Esophagus squamous epithelium (tissue), 5 donors: ENCODE results near the gene GOLGA2. TPM values are rescaled to one million over a fixed set of nuclear protein-coding genes. Genes with fewer than 3 reads are reported as not detected.

ENCODE experiments used
- DNase-seq: peaks from one replicate; lab custom pipeline; 2025; lab: John Stamatoyannopoulos, UW
- H3K27ac ChIP-seq, 4 donors: fragments of 200-600 bp; sonication (generic); one replicate each; pipeline ENCODE4 v1.5.1; 2016 to 2019; ENCODE audit warnings: mild to moderate bottlenecking in 1 of 4
- H3K27me3 ChIP-seq, 4 donors: fragments of 200-600 bp; sonication (generic); 1 replicate in 3 of 4; 2 replicates in 1 of 4; pipeline versions ENCODE4 v1.5.1 to v1.6.0; 2017 to 2021; ENCODE audit warnings: antibody characterized with exemption in 1 of 4
- H3K36me3 ChIP-seq, 3 donors: fragments of 200-600 bp; sonication (generic); one replicate each; pipeline ENCODE4 v1.5.1; 2016 to 2019
- H3K4me1 ChIP-seq, 3 donors: fragments of 200-600 bp; sonication (generic); one replicate each; pipeline ENCODE4 v1.5.1; 2017 to 2019
- H3K4me3 ChIP-seq, 4 donors: fragments of 200-600 bp; sonication (generic); 1 replicate in 3 of 4; 2 replicates in 1 of 4; pipeline ENCODE4 v1.5.1; 2016 to 2019; ENCODE audit warnings: mild to moderate bottlenecking in 2 of 4, moderate library complexity in 1 of 4
- H3K9me3 ChIP-seq, 3 donors: fragments of 200-600 bp; sonication (generic); one replicate each; pipeline ENCODE4 v1.5.1; 2016 to 2019
- POLR2A ChIP-seq, 4 donors: fragments of 450-650 bp; IDR thresholded peaks; one replicate each; pipeline ENCODE4 v1.6.1; 2017; ENCODE audit warnings: antibody characterized with exemption in 4 of 4, mild to moderate bottlenecking in 4 of 4, moderate library complexity in 3 of 4
- WGBS, 2 donors: methylation state at CpG; one replicate each; pipeline ENCODE4 v1.1.5; 2018; 5-methylcytosine and 5-hydroxymethylcytosine counted together
- intact Hi-C: fragments of 100-400 bp; cut with DNase I; formaldehyde crosslinking; loops from one replicate; pipeline ENCODE4 v1.15.0; 2022
- small RNA-seq, 4 donors: library from RNA; depleted of rRNA; stranded (forward); fragments of <200 nt; gene quantifications; one replicate each; pipeline ENCODE3, GENCODE V24; 2016
- total RNA-seq, 4 donors: library from RNA; depleted of rRNA; stranded (reverse); fragments of >200 nt; gene quantifications; one replicate each; pipeline ENCODE4 v1.1.0, GENCODE V29; 2016
- TF ChIP-seq, protein P1 (sequence below), 6 experiments: fragments of 450-650 bp in 4 of 6; fragments of 200-600 bp in 2 of 6; sonication (generic) in 2 of 6; IDR thresholded peaks; one replicate each; pipeline ENCODE4 v1.5.1; 2016 to 2019; ENCODE audit warnings: antibody characterized with exemption in 6 of 6, mild to moderate bottlenecking in 4 of 6, moderate library complexity in 4 of 6
- donor health status: DM: yes; HTN: yes; CAD: no.

Gene GOLGA2
- total RNA-seq, 4 donors from 2014 or later: 76.1 to 92.0 (median 89.2) TPM

- Histone ChIP-seq H3K27me3 (peaks cover 0 to 20% (median under 1%) of the 10 kb centered on the region in 4 donors), H3K4me3 (no peak overlapping the region), H3K4me1 (peaks cover 7 to 41% (median 8%) of the 10 kb centered on the region in 3 donors), H3K36me3 (no peaks in the 10 kb centered on the region), H3K9me3 (no peaks in the 10 kb centered on the region), H3K27ac (no peak overlapping the region)
- no peak for DNase-seq
- TF ChIP-seq POLR2A (IDR thresholded peaks at IDR 0.05): no peak
- TF ChIP-seq, protein P1, sequence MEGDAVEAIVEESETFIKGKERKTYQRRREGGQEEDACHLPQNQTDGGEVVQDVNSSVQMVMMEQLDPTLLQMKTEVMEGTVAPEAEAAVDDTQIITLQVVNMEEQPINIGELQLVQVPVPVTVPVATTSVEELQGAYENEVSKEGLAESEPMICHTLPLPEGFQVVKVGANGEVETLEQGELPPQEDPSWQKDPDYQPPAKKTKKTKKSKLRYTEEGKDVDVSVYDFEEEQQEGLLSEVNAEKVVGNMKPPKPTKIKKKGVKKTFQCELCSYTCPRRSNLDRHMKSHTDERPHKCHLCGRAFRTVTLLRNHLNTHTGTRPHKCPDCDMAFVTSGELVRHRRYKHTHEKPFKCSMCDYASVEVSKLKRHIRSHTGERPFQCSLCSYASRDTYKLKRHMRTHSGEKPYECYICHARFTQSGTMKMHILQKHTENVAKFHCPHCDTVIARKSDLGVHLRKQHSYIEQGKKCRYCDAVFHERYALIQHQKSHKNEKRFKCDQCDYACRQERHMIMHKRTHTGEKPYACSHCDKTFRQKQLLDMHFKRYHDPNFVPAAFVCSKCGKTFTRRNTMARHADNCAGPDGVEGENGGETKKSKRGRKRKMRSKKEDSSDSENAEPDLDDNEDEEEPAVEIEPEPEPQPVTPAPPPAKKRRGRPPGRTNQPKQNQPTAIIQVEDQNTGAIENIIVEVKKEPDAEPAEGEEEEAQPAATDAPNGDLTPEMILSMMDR (IDR thresholded peaks at IDR 0.05): no peak
- intact Hi-C loops: no loop called here
- WGBS, 2 donors: 54 to 67% methylated on average over 9 to 14 of the region's 15 CpGs
Observed at GRCh38 chr9:128208946-128209669, 66.7 kb downstream of the GOLGA2 start.

- Histone ChIP-seq H3K27me3 (peaks cover 0 to 27% (median 3%) of the 10 kb centered on the region in 4 donors), H3K4me3 (no peak overlapping the region), H3K27ac (no peak overlapping the region), H3K36me3 (no peaks in the 10 kb centered on the region), H3K9me3 (no peaks in the 10 kb centered on the region), H3K4me1 (peaks cover 12 to 48% (median 14%) of the 10 kb centered on the region in 3 donors)
- TF ChIP-seq, protein P1 (IDR thresholded peaks at IDR 0.05): no peak
- no peak for TF ChIP-seq POLR2A (IDR thresholded peaks at IDR 0.05)
- 29 to 79% methylated on average over 7 of the region's 7 CpGs for WGBS, 2 donors
- intact Hi-C loops: no loop called here
- no peak for DNase-seq
Observed at GRCh38 chr9:128208386-128208785, 67.4 kb downstream of the GOLGA2 start.

- DNase-seq: no peak
- Histone ChIP-seq H3K27ac (peak overlapping the region in 1 of 4 donors; percentile 28), H3K27me3 (peaks cover 0 to 29% (median 3%) of the 10 kb centered on the region in 4 donors), H3K4me1 (peaks cover 12 to 54% (median 15%) of the 10 kb centered on the region in 3 donors), H3K9me3 (no peaks in the 10 kb centered on the region), H3K36me3 (no peaks in the 10 kb centered on the region), H3K4me3 (no peak overlapping the region)
- TF ChIP-seq, protein P1 (IDR thresholded peaks at IDR 0.05): no peak
- no peak for TF ChIP-seq POLR2A (IDR thresholded peaks at IDR 0.05)
- 52 to 61% methylated on average over 11 of the region's 15 CpGs for WGBS, 2 donors
- intact Hi-C loops: no loop called here
Observed at GRCh38 chr9:128206916-128207910, 68.6 kb downstream of the GOLGA2 start.

DNA sequence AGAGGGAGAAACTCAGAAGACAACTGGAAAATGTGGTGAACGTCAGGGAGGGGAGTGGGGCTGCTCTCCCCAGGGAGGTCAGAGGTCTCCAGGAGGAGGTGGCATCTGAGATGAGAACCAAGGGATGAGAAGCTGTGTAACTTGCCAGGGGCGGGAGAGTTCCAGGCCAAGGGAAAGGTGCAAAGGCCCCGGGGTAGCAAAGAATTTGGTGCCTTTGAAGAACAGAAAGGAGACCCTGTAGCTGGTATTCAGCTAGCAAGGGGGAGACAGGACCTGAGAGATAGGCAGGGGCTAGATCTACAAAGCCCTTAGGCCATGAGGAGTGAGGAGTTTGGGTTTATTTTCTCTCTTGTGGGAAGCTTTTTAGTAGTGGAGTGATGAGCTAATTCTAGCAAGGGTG lies 69.3 kb downstream of the GOLGA2 start:
- Histone ChIP-seq H3K9me3 (no peaks in the 10 kb centered on the region), H3K4me1 (peaks cover 12 to 51% (median 15%) of the 10 kb centered on the region in 3 donors), H3K27me3 (peaks cover 0 to 29% (median 3%) of the 10 kb centered on the region in 4 donors), H3K4me3 (no peak overlapping the region), H3K36me3 (no peaks in the 10 kb centered on the region), H3K27ac (no peak overlapping the region)
- no peak for DNase-seq
- intact Hi-C loops: no loop called here
- TF ChIP-seq, protein P1 (IDR thresholded peaks at IDR 0.05): no peak
- TF ChIP-seq POLR2A (IDR thresholded peaks at IDR 0.05): no peak
- WGBS, 2 donors: 79 to 93% methylated on average over 3 of the region's 3 CpGs

Small RNA genes lying within 50 kb of the gene (small RNA-seq; reads per million reads assigned to genes)
- 36.9 to 69.1 (median 63.8) reads per million in 4 donors for gene MIR199B
- gene MIR3154: 0 to 0.41 (median 0) reads per million in 4 donors

Other genes starting within 250 kb of the GOLGA2 start
- 1 to 10 TPM; 6.3 to 8.8 (median 7.8) TPM for gene NAIF1, start 208.7 kb downstream of the GOLGA2 start, total RNA-seq
- 10 to 100 TPM; 15.8 to 37.9 (median 24.1) TPM for gene SLC25A25, start 207.8 kb downstream of the GOLGA2 start, total RNA-seq
- 100 to 1,000 TPM in 1 of 4 donors, 10 to 100 TPM in 3; 54.2 to 118 (median 83.0) TPM for gene PTGES2, start 148.3 kb downstream of the GOLGA2 start, total RNA-seq
- gene LCN2, start 126.6 kb downstream of the GOLGA2 start, total RNA-seq: 100 to 1,000 TPM in 3 of 4 donors, 10 to 100 TPM in 1; 36.2 to 931 (median 809) TPM
- 100 to 1,000 TPM; 124 to 214 (median 162) TPM for gene BBLN, start 115.7 kb downstream of the GOLGA2 start, total RNA-seq
- gene CIZ1, start 84.4 kb downstream of the GOLGA2 start, total RNA-seq: 10 to 100 TPM; 31.0 to 74.6 (median 43.7) TPM
- gene DNM1, start 72.6 kb downstream of the GOLGA2 start, total RNA-seq: 1 to 10 TPM; 1.3 to 9.7 (median 1.6) TPM
- gene SWI5, start 269 bp upstream of the GOLGA2 start, total RNA-seq: 10 to 100 TPM; 15.2 to 28.2 (median 17.5) TPM
- 10 to 100 TPM; 13.2 to 15.6 (median 15.3) TPM for gene TRUB2, start 46.4 kb upstream of the GOLGA2 start, total RNA-seq
- gene COQ4, start 46.8 kb upstream of the GOLGA2 start, total RNA-seq: 10 to 100 TPM; 55.5 to 89.2 (median 77.9) TPM
- gene SLC27A4, start 64.5 kb upstream of the GOLGA2 start, total RNA-seq: 100 to 1,000 TPM in 1 of 4 donors, 10 to 100 TPM in 3; 36.6 to 110 (median 72.2) TPM
- gene URM1, start 95.4 kb upstream of the GOLGA2 start, total RNA-seq: 10 to 100 TPM; 22.7 to 31.5 (median 25.5) TPM
- gene CERCAM, start 144.8 kb upstream of the GOLGA2 start, total RNA-seq: 10 to 100 TPM in 1 of 4 donors, 1 to 10 TPM in 3; 2.2 to 18.3 (median 6.2) TPM
- 10 to 100 TPM; 13.2 to 28.0 (median 19.8) TPM for gene ODF2, start 180.0 kb upstream of the GOLGA2 start, total RNA-seq
- gene GLE1, start 228.7 kb upstream of the GOLGA2 start, total RNA-seq: 10 to 100 TPM; 21.4 to 31.2 (median 24.4) TPM